ENCODE measurements around the gene MRPS12.

MRPS12 gene

GRCh38 chr19:38975214-38975860 is 44.6 kb downstream of the MRPS12 start, which contains the start of gene FBXO17 (continued):
- TF ChIP-seq ZNF654 (tag by site-specific recombination; IDR thresholded peaks at IDR 0.05; ENCODE audit: low read depth) (no peak), PRDM10 (tag by site-specific recombination; IDR thresholded peaks at IDR 0.05) (peak; percentile 83), MYNN (tag by site-specific recombination; IDR thresholded peaks at IDR 0.05; ENCODE audit: borderline replicate concordance) (no peak), ZNF600 (tag by site-specific recombination; IDR thresholded peaks at IDR 0.05) (peak; percentile 98), ZNF239 (tag by site-specific recombination; IDR thresholded peaks at IDR 0.05) (peak; percentile 77), ZBTB26 (tag by site-specific recombination; optimal IDR thresholded peaks at IDR 0.05) (peak; percentile 92), ZNF19 (tag by site-specific recombination; IDR thresholded peaks at IDR 0.05; ENCODE audit: low read depth) (no peak), ZNF416 (tag by site-specific recombination; IDR thresholded peaks at IDR 0.05) (no peak), ZNF112 (tag by site-specific recombination; IDR thresholded peaks at IDR 0.05) (no peak), ZNF510 (tag by site-specific recombination; IDR thresholded peaks at IDR 0.05; ENCODE audit: insufficient replicate concordance) (no peak), ZFP69B (tag by site-specific recombination; IDR thresholded peaks at IDR 0.05) (peak; percentile 94), ZNF558 (tag by site-specific recombination; IDR thresholded peaks at IDR 0.05) (no peak), ZNF202 (tag by site-specific recombination; IDR thresholded peaks at IDR 0.05; ENCODE audit: borderline replicate concordance) (no peak), ZNF777 (tag by site-specific recombination; IDR thresholded peaks at IDR 0.05; ENCODE audit: borderline replicate concordance) (peak; percentile 63), ZNF629 (tag by site-specific recombination; IDR thresholded peaks at IDR 0.05) (peak; percentile 62), ZFP3 (tag by site-specific recombination; IDR thresholded peaks at IDR 0.05; ENCODE audit: low read depth) (no peak), ZBTB6 (tag by site-specific recombination; IDR thresholded peaks at IDR 0.05) (no peak), ZNF426 (tag by site-specific recombination; IDR thresholded peaks at IDR 0.05) (no peak), ZNF248 (tag by site-specific recombination; IDR thresholded peaks at IDR 0.05) (no peak), ZNF433 (tag by site-specific recombination; IDR thresholded peaks at IDR 0.05; ENCODE audit: low read depth) (no peak), ZSCAN16 (tag by site-specific recombination; IDR thresholded peaks at IDR 0.05) (peak; percentile 74; the same call in 1 of the 2 replicates), ZNF639 (tag by site-specific recombination; IDR thresholded peaks at IDR 0.05) (peak; percentile 52)
- TF ChIP-seq, protein P1, sequence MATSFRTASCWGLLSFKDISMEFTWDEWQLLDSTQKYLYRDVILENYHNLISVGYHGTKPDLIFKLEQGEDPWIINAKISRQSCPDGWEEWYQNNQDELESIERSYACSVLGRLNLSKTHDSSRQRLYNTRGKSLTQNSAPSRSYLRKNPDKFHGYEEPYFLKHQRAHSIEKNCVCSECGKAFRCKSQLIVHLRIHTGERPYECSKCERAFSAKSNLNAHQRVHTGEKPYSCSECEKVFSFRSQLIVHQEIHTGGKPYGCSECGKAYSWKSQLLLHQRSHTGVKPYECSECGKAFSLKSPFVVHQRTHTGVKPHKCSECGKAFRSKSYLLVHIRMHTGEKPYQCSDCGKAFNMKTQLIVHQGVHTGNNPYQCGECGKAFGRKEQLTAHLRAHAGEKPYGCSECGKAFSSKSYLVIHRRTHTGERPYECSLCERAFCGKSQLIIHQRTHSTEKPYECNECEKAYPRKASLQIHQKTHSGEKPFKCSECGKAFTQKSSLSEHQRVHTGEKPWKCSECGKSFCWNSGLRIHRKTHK (tag by site-specific recombination; IDR thresholded peaks at IDR 0.05): no peak
- TF ChIP-seq, protein P2, sequence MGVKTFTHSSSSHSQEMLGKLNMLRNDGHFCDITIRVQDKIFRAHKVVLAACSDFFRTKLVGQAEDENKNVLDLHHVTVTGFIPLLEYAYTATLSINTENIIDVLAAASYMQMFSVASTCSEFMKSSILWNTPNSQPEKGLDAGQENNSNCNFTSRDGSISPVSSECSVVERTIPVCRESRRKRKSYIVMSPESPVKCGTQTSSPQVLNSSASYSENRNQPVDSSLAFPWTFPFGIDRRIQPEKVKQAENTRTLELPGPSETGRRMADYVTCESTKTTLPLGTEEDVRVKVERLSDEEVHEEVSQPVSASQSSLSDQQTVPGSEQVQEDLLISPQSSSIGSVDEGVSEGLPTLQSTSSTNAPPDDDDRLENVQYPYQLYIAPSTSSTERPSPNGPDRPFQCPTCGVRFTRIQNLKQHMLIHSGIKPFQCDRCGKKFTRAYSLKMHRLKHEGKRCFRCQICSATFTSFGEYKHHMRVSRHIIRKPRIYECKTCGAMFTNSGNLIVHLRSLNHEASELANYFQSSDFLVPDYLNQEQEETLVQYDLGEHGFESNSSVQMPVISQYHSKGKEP (tag by site-specific recombination; IDR thresholded peaks at IDR 0.05): peak; percentile 56; the same call in 1 of the 2 replicates

Data from HEK293 (cell line).